ENCODE measurements around the gene ASB16. TPM values are rescaled to one million over a fixed set of nuclear protein-coding genes. Genes with fewer than 3 reads are reported as not detected.

ASB16 gene
- total and polyA plus RNA-seq, 10 of the 15 experiments (the other 5 are each of a cell fraction or from before 2014, with no cell fraction given), result 0.07 to 1.1 (median 0.44) TPM; not detected in 5

- TF ChIP-seq, protein P1, sequence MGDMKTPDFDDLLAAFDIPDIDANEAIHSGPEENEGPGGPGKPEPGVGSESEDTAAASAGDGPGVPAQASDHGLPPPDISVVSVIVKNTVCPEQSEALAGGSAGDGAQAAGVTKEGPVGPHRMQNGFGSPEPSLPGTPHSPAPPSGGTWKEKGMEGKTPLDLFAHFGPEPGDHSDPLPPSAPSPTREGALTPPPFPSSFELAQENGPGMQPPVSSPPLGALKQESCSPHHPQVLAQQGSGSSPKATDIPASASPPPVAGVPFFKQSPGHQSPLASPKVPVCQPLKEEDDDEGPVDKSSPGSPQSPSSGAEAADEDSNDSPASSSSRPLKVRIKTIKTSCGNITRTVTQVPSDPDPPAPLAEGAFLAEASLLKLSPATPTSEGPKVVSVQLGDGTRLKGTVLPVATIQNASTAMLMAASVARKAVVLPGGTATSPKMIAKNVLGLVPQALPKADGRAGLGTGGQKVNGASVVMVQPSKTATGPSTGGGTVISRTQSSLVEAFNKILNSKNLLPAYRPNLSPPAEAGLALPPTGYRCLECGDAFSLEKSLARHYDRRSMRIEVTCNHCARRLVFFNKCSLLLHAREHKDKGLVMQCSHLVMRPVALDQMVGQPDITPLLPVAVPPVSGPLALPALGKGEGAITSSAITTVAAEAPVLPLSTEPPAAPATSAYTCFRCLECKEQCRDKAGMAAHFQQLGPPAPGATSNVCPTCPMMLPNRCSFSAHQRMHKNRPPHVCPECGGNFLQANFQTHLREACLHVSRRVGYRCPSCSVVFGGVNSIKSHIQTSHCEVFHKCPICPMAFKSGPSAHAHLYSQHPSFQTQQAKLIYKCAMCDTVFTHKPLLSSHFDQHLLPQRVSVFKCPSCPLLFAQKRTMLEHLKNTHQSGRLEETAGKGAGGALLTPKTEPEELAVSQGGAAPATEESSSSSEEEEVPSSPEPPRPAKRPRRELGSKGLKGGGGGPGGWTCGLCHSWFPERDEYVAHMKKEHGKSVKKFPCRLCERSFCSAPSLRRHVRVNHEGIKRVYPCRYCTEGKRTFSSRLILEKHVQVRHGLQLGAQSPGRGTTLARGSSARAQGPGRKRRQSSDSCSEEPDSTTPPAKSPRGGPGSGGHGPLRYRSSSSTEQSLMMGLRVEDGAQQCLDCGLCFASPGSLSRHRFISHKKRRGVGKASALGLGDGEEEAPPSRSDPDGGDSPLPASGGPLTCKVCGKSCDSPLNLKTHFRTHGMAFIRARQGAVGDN (IDR thresholded peaks at IDR 0.05), result peak; percentile 69
- TF ChIP-seq BMI1 (IDR thresholded peaks at IDR 0.05; ENCODE audit: borderline replicate concordance), result no peak
- TF ChIP-seq IKZF1 (conservative IDR thresholded peaks at IDR 0.05), result peak; percentile 83
- TF ChIP-seq NFIC (IDR thresholded peaks at IDR 0.05; ENCODE audit: low read depth, low read length), result no peak
- TF ChIP-seq CBFB (IDR thresholded peaks at IDR 0.05; ENCODE audit: low read depth), result peak; percentile 46; the same call in 1 of the 2 replicates
Observed at GRCh38 chr17:44123356-44124117, 47.0 kb upstream of the ASB16 start, which contains the start of gene HDAC5 (continued).

DNA sequence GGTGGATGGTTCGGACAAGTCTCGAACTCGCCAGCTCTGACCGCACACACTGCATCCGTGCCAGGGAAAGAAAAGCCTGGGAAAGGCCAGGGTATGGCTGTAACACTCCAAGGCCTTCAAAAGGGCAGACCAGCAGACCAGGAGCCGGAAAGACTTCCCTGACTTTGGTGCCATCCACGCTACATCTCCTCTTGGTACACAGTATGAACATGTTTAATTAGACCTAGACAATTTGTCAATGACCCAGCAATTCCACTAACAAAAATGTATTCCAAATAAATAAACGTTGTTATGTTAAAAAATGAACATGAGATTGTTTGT is 46.4 kb upstream of the ASB16 start:
- CTCF ChIA-PET, result interaction anchor here (0.8 to 4.1 kb wide), 19 partner anchors 8 to 565 kb away, joined by 3 to 40 read pairs (median 5); partner anchors contain the start of genes CCDC43 and G6PC3
- SMC1A ChIA-PET (ENCODE audit: uncharacterized antibody, unreplicated experiment), result interaction anchor here (0.8 to 2.6 kb wide), 8 partner anchors 8 to 221 kb away, joined by 3 to 9 read pairs (median 5); partner anchors contain the start of genes GRN and TMUB2
- Histone ChIP-seq H3K27ac (ENCODE audit: control insufficient read depth, insufficient read depth) (peak overlapping the region; percentile 59), H3K4me1 (ENCODE audit: control insufficient read depth, insufficient read depth, low read length) (peaks cover 8% of the 10 kb centered on the region; the same call in 1 of the 2 replicates), H4K20me1 (ENCODE audit: control insufficient read depth, insufficient read depth) (no peaks in the 10 kb centered on the region), H3K27me3 (replicated peaks in 1 of 2; ENCODE audit: control insufficient read depth in 2 of 2, insufficient read depth in 2 of 2, low read length in 1 of 2) (no peaks in the 10 kb centered on the region), H3K4me3 (peak overlapping the region; percentile 81), H2AFZ (ENCODE audit: control insufficient read depth, low read depth, low read length) (peak overlapping the region; percentile 93), H3K79me2 (ENCODE audit: control insufficient read depth, insufficient read depth, low read length) (peaks cover 2% of the 10 kb centered on the region), H3K9ac (ENCODE audit: control insufficient read depth, insufficient read depth, low read length) (peak overlapping the region; percentile 54), H3K36me3 (ENCODE audit: control insufficient read depth in 2 of 2, insufficient read depth in 2 of 2, low read length in 1 of 2) (no peaks in the 10 kb centered on the region), H3K4me2 (ENCODE audit: control insufficient read depth, insufficient read depth) (peak overlapping the region; percentile 79), H3K9me3 (replicated peaks; ENCODE audit: control insufficient read depth, insufficient read depth, low read length) (no peaks in the 10 kb centered on the region)
- no peak for ATAC-seq
- FAIRE-seq, result no peak
- intact Hi-C loops (cut with micrococcal nuclease; ENCODE audit: unreplicated experiment), result loop anchor here (2.0 kb wide), 1 partner anchor 17 kb away; the partner anchor contains the start of gene HROB
- no peak for TF ChIP-seq POLR2AphosphoS2 (IDR thresholded peaks at IDR 0.05; ENCODE audit: low read depth, low read length)
- no peak for TF ChIP-seq YY1 (IDR thresholded peaks at IDR 0.05; ENCODE audit: low read depth, low read length)
- TF ChIP-seq EED (IDR thresholded peaks at IDR 0.05; ENCODE audit: low read depth), result peak; percentile 5; the same call in 1 of the 2 replicates
- TF ChIP-seq IKZF1 (conservative IDR thresholded peaks at IDR 0.05), result peak; percentile 1; the same call in 1 of the 2 replicates
- TF ChIP-seq GATAD2B (conservative IDR thresholded peaks at IDR 0.05; ENCODE audit: low read depth), result peak; percentile 71
- TF ChIP-seq IKZF2 (IDR thresholded peaks at IDR 0.05), result peak; percentile 29 to 50; a peak in 1 of 4 replicates
- 0 out of 2 replicates have a peak, but pooled peaks have one; percentile 60 for TF ChIP-seq RELB (IDR thresholded peaks at IDR 0.05; ENCODE audit: low read depth)
- RAD21 ChIA-PET (ENCODE audit: unreplicated experiment), result interaction anchor here (0.9 to 1.6 kb wide), 7 partner anchors 9 to 201 kb away, joined by 4 to 16 read pairs (median 5); partner anchors contain the start of gene SLC25A39
- 5% methylated on average over 8 of the region's 8 CpGs for WGBS (ENCODE audit: insufficient coverage, insufficient replicate concordance, low lambda C conversion rate, missing lambda C conversion rate)
- in situ Hi-C loops (cut with MboI), result loop anchor here (25.0 kb wide), 1 partner anchor 912 kb away; the partner anchor contains the start of gene TMEM106A
- DNase-seq (ENCODE audit: low read depth, low spot score), result no peak
- POLR2A ChIA-PET, result interaction anchor here (0.8 to 3.2 kb wide), 8 partner anchors 8 to 224 kb away, joined by 3 to 34 read pairs (median 4); partner anchors contain the start of gene LSM12
- no TSS peak for BruUV-seq (replicated peaks)
